Endodermal cell (in vitro differentiated cells): ENCODE results near the gene BHLHE40. TPM values are rescaled to one million over a fixed set of nuclear protein-coding genes. Genes with fewer than 3 reads are reported as not detected.

Source experiments
- DNase-seq: peaks from one replicate; pipeline ENCODE4 v3.0.0-alpha.2; 2017
- H3K27ac ChIP-seq: 2 replicates; pipeline ENCODE4 v1.5.1; 2013; ENCODE audit warnings: mild to moderate bottlenecking, low read depth, low read length, moderate library complexity
- H3K27me3 ChIP-seq: 2 replicates; pipeline ENCODE4 v1.6.1; 2013; ENCODE audit warnings: mild to moderate bottlenecking, low read length, moderate library complexity; ENCODE audit not compliant: insufficient read depth, control insufficient read depth, poor library complexity, severe bottlenecking
- H3K36me3 ChIP-seq: 2 replicates; pipeline ENCODE4 v1.7.0; 2013; ENCODE audit warnings: mild to moderate bottlenecking, low read length, moderate library complexity; ENCODE audit not compliant: control insufficient read depth, insufficient read depth
- H3K4me1 ChIP-seq: one replicate; pipeline ENCODE4 v1.7.0; 2013; ENCODE audit warnings: low read length; ENCODE audit not compliant: control insufficient read depth, insufficient read depth
- H3K4me3 ChIP-seq: 2 replicates; pipeline ENCODE4 v1.5.1; 2013; ENCODE audit warnings: mild to moderate bottlenecking, low read length, moderate library complexity
- H3K9ac ChIP-seq: 2 replicates; pipeline ENCODE4 v1.6.1; 2013; ENCODE audit warnings: mild to moderate bottlenecking, low read length, moderate library complexity; ENCODE audit not compliant: poor library complexity, severe bottlenecking; ENCODE audit errors: extremely low read depth
- H3K9me3 ChIP-seq: 2 replicates; pipeline ENCODE4 v1.6.1; 2013; ENCODE audit warnings: mild to moderate bottlenecking, low read length, moderate library complexity; ENCODE audit not compliant: control insufficient read depth
- H3K27ac Mint-ChIP-seq: 2 replicates; pipeline ENCODE4 v1.8.0; 2020; ENCODE audit warnings: mixed read lengths
- H3K27me3 Mint-ChIP-seq: 2 replicates; pipeline ENCODE4 v1.8.0; 2021; ENCODE audit warnings: mild to moderate bottlenecking, mixed read lengths; ENCODE audit not compliant: insufficient read depth
- H3K36me3 Mint-ChIP-seq: 2 replicates; pipeline ENCODE4 v1.8.0; 2020; ENCODE audit warnings: low read depth, mixed read lengths
- H3K4me1 Mint-ChIP-seq: 2 replicates; pipeline ENCODE4 v1.8.0; 2020; ENCODE audit warnings: mixed read lengths
- H3K4me3 Mint-ChIP-seq: 2 replicates; pipeline ENCODE4 v1.8.0; 2020; ENCODE audit warnings: mild to moderate bottlenecking, moderate library complexity, mixed read lengths
- H3K9me3 Mint-ChIP-seq: 2 replicates; pipeline ENCODE4 v1.8.0; 2020; ENCODE audit warnings: mild to moderate bottlenecking, mixed read lengths
- CTCF ChIP-seq: fragments of 200-600 bp; sonication (generic); conservative IDR thresholded peaks from 2 replicates; pipeline ENCODE4 v1.5.0; 2021; ENCODE audit warnings: antibody characterized with exemption, mild to moderate bottlenecking
- WGBS, 2 experiments: methylation state at CpG; one replicate each; pipeline versions ENCODE4 v1.1.5 to v1.1.7; 2013; ENCODE audit warnings: missing lambda C conversion rate in 2 of 2, mixed read lengths in 1 of 2; ENCODE audit not compliant: insufficient coverage in 1 of 2, insufficient read length in 1 of 2; 5-methylcytosine and 5-hydroxymethylcytosine counted together
- total RNA-seq, 2 donors: library from RNA; stranded (reverse); fragmentation: NEBNext Ultra II Directional in 1 of 2; extraction: Animal tissue kit (Norgen Biotek cat#: 25700) in 1 of 2; gene quantifications; 2 replicates in 1 of 2; 3 replicates in 1 of 2; pipeline ENCODE4 v1.2.1, GENCODE V29; 2021

The BHLHE40 gene
- total RNA-seq, 2 donors from 2014 or later = 2.6 to 2.9 TPM

- no peaks in the 10 kb centered on the region for H3K36me3 ChIP-seq
- H3K4me3 ChIP-seq = no peak overlapping the region
- Mint-ChIP-seq H3K4me3 (no peak overlapping the region), H3K27me3 (no peaks in the 10 kb centered on the region), H3K27ac (no peak overlapping the region), H3K4me1 (peaks cover 2% of the 10 kb centered on the region), H3K36me3 (no peaks in the 10 kb centered on the region), H3K9me3 (no peaks in the 10 kb centered on the region)
- no peaks in the 10 kb centered on the region for H3K4me1 ChIP-seq
- no peaks in the 10 kb centered on the region for H3K27me3 ChIP-seq
- 91 to 94% methylated on average over 6 of the region's 6 CpGs for whole genome bisulfite sequencing, 2 experiments
- no peak overlapping the region for H3K9ac ChIP-seq
- no peaks in the 10 kb centered on the region for H3K9me3 ChIP-seq
- no peak for TF ChIP-seq CTCF
- H3K27ac ChIP-seq = no peak overlapping the region
- no peak for DNase-seq
Observed at GRCh38 chr3:5032844-5033243, 53.6 kb downstream of the BHLHE40 start.

Other genes starting within 250 kb of the BHLHE40 start
- 10 to 100 TPM; 31.2 to 37.3 TPM for gene ARL8B, start 142.9 kb downstream of the BHLHE40 start, total RNA-seq
- 10 to 100 TPM; 24.5 to 28.1 TPM for gene EDEM1, start 208.3 kb downstream of the BHLHE40 start, total RNA-seq